Neural cell (in vitro differentiated cells): ENCODE measurements around the gene KIAA1549. TPM values are rescaled to one million over a fixed set of nuclear protein-coding genes. Genes with fewer than 3 reads are reported as not detected.

Experiments used
- H2AFZ ChIP-seq: fragments of 200-600, 300-800 bp; sonication (generic), shearing (Covaris generic); 2 replicates; pipeline ENCODE4 v1.6.0; 2014; ENCODE audit warnings: low read depth, mild to moderate bottlenecking, antibody characterized with exemption, low read length, moderate library complexity
- H3F3A ChIP-seq: fragments of 200-600 bp; shearing (Covaris generic); 2 replicates; pipeline ENCODE4 v1.6.1; 2016; ENCODE audit warnings: mild to moderate bottlenecking, moderate library complexity, mixed read lengths, antibody characterized with exemption, low read length; ENCODE audit not compliant: insufficient read depth, poor library complexity, severe bottlenecking
- H3K27ac ChIP-seq: fragments of 200-600, 300-800 bp; sonication (generic), shearing (Covaris generic); 2 replicates; pipeline ENCODE4 v1.5.1; 2014; ENCODE audit warnings: mild to moderate bottlenecking, low read length, moderate library complexity
- H3K27me3 ChIP-seq: fragments of 300-800, 200-600 bp; sonication (generic), shearing (Covaris generic); 2 replicates; pipeline ENCODE4 v1.6.0; 2014; ENCODE audit warnings: mild to moderate bottlenecking, low read depth, low read length, moderate library complexity; ENCODE audit not compliant: insufficient read depth
- H3K36me3 ChIP-seq: fragments of 300-800, 200-600 bp; sonication (generic), shearing (Covaris generic); 2 replicates; pipeline ENCODE4 v1.5.1; 2014; ENCODE audit warnings: mild to moderate bottlenecking, antibody characterized with exemption, low read length, moderate library complexity; ENCODE audit not compliant: insufficient read depth
- H3K4me2 ChIP-seq: fragments of 300-800, 200-600 bp; sonication (generic), shearing (Covaris generic); 2 replicates; pipeline ENCODE4 v1.6.0; 2014; ENCODE audit warnings: mild to moderate bottlenecking, low read length
- H3K4me3 ChIP-seq: fragments of 300-800, 200-600 bp; sonication (generic), shearing (Covaris generic); 2 replicates; pipeline ENCODE4 v1.5.1; 2014; ENCODE audit warnings: mild to moderate bottlenecking, low read length, moderate library complexity
- H3K79me2 ChIP-seq: fragments of 200-600 bp; shearing (Covaris generic); replicated peaks from 2 replicates; pipeline ENCODE4 v1.6.0; 2014; ENCODE audit warnings: mild to moderate bottlenecking, low read length, moderate library complexity; ENCODE audit not compliant: insufficient read depth
- H3K9ac ChIP-seq: fragments of 300-800, 200-600 bp; sonication (generic), shearing (Covaris generic); 2 replicates; pipeline ENCODE4 v1.6.1; 2016; ENCODE audit warnings: mild to moderate bottlenecking, low read length, mixed read lengths
- H3K9me2 ChIP-seq: fragments of 200-600 bp; shearing (Covaris generic); 2 replicates; pipeline ENCODE4 v1.6.1; 2016; ENCODE audit warnings: mild to moderate bottlenecking, low read length, mixed read lengths; ENCODE audit not compliant: insufficient read depth
- H3K9me3 ChIP-seq: fragments of 200-600, 300-800 bp; sonication (generic), shearing (Covaris generic); 2 replicates; pipeline ENCODE4 v1.6.1; 2016; ENCODE audit warnings: mild to moderate bottlenecking, mixed run types, low read length, moderate library complexity, mixed read lengths
- H4K20me1 ChIP-seq: fragments of 200-600 bp; shearing (Covaris generic); 2 replicates; pipeline ENCODE4 v1.6.1; 2016; ENCODE audit warnings: mild to moderate bottlenecking, mixed run types; ENCODE audit not compliant: insufficient read depth
- CTCF ChIP-seq: fragments of 450-650 bp; IDR thresholded peaks from 2 replicates; pipeline ENCODE4 v1.5.1; 2014; ENCODE audit warnings: antibody characterized with exemption, mild to moderate bottlenecking, moderate library complexity; ENCODE audit not compliant: poor library complexity, severe bottlenecking
- EP300 ChIP-seq: fragments of 450-650 bp; conservative IDR thresholded peaks from 2 replicates; pipeline ENCODE4 v1.6.1; 2014; ENCODE audit warnings: antibody characterized with exemption, mild to moderate bottlenecking, moderate library complexity; ENCODE audit not compliant: poor library complexity, severe bottlenecking
- EZH2 ChIP-seq: fragments of 200-600, 300-800 bp; shearing (Covaris generic), sonication (generic); IDR thresholded peaks from 2 replicates; pipeline ENCODE4 v1.6.1; 2014; ENCODE audit warnings: antibody characterized with exemption, low read length, borderline replicate concordance, mild to moderate bottlenecking; ENCODE audit not compliant: insufficient read depth, poor library complexity, severe bottlenecking
- MXI1 ChIP-seq: fragments of 450-650 bp; conservative IDR thresholded peaks from 2 replicates; pipeline ENCODE4 v1.6.1; 2014; ENCODE audit warnings: antibody characterized with exemption, mild to moderate bottlenecking; ENCODE audit not compliant: poor library complexity, severe bottlenecking
- POLR2AphosphoS5 ChIP-seq: IDR thresholded peaks from 2 replicates; pipeline ENCODE4 v1.6.1; 2012
- RAD21 ChIP-seq: fragments of 450-650 bp; conservative IDR thresholded peaks from 2 replicates; pipeline ENCODE4 v1.6.1; 2014; ENCODE audit warnings: antibody characterized with exemption, mild to moderate bottlenecking, moderate library complexity
- REST ChIP-seq: IDR thresholded peaks from 2 replicates; pipeline ENCODE4 v1.6.1; 2012; ENCODE audit warnings: borderline replicate concordance
- SMC3 ChIP-seq: fragments of 450-650 bp; conservative IDR thresholded peaks from 2 replicates; pipeline ENCODE4 v1.6.1; 2014; ENCODE audit warnings: antibody characterized with exemption, mild to moderate bottlenecking, moderate library complexity; ENCODE audit not compliant: poor library complexity
- TAF1 ChIP-seq: IDR thresholded peaks from 2 replicates; pipeline ENCODE4 v1.6.1; 2012; ENCODE audit warnings: low read depth
- polyA plus RNA-seq: library from polyadenylated mRNA; depleted of rRNA; stranded (reverse); fragments of >200 nt; gene quantifications from 2 replicates; pipeline ENCODE4 v1.2.3, GENCODE V29; 2014

The KIAA1549 gene
- polyA plus RNA-seq, 1 donor from 2014 or later = 14.1 TPM

GRCh38 chr7:138918756-138919155 lies 62.4 kb downstream of the KIAA1549 start:
- no peaks in the 10 kb centered on the region for H3F3A ChIP-seq
- no peak overlapping the region for H3K27ac ChIP-seq
- H3K4me3 ChIP-seq = no peak overlapping the region
- H3K4me2 ChIP-seq = no peak overlapping the region
- H4K20me1 ChIP-seq = no peaks in the 10 kb centered on the region
- no peaks in the 10 kb centered on the region for H3K27me3 ChIP-seq
- H2AFZ ChIP-seq = no peak overlapping the region
- H3K79me2 ChIP-seq = peaks cover 44% of the 10 kb centered on the region
- H3K36me3 ChIP-seq = peaks cover 25% of the 10 kb centered on the region
- H3K9ac ChIP-seq = no peak overlapping the region
- TF ChIP-seq TAF1 = no peak
- H3K9me2 ChIP-seq = no peaks in the 10 kb centered on the region
- H3K9me3 ChIP-seq = no peaks in the 10 kb centered on the region

GRCh38 chr7:138918176-138918575 lies 63.0 kb downstream of the KIAA1549 start:
- Histone ChIP-seq H3K9ac (no peak overlapping the region), H3K36me3 (peaks cover 25% of the 10 kb centered on the region), H3K79me2 (peaks cover 42% of the 10 kb centered on the region), H2AFZ (no peak overlapping the region), H3K27me3 (no peaks in the 10 kb centered on the region), H3K4me2 (no peak overlapping the region), H3F3A (no peaks in the 10 kb centered on the region), H4K20me1 (no peaks in the 10 kb centered on the region), H3K27ac (no peak overlapping the region), H3K9me3 (no peaks in the 10 kb centered on the region), H3K4me3 (no peak overlapping the region), H3K9me2 (no peaks in the 10 kb centered on the region)
- no peak for TF ChIP-seq SMC3
- no peak for TF ChIP-seq EZH2
- no peak for TF ChIP-seq REST
- no peak for TF ChIP-seq MXI1
- no peak for TF ChIP-seq TAF1
- TF ChIP-seq EP300 = no peak
- no peak for TF ChIP-seq CTCF
- TF ChIP-seq POLR2AphosphoS5 = no peak
- TF ChIP-seq RAD21 = no peak

- H3K27ac ChIP-seq = no peak overlapping the region
Measured at GRCh38 chr7:138917771-138918170, 63.4 kb downstream of the KIAA1549 start.

More at GRCh38 chr7:138917771-138918170, 63.4 kb downstream of the KIAA1549 start:
- H3K4me3 ChIP-seq = no peak overlapping the region
- peaks cover 25% of the 10 kb centered on the region for H3K36me3 ChIP-seq
- TF ChIP-seq REST = no peak
- no peaks in the 10 kb centered on the region for H3K27me3 ChIP-seq
- no peaks in the 10 kb centered on the region for H3F3A ChIP-seq
- no peaks in the 10 kb centered on the region for H3K9me2 ChIP-seq
- H2AFZ ChIP-seq = no peak overlapping the region
- no peaks in the 10 kb centered on the region for H4K20me1 ChIP-seq
- H3K79me2 ChIP-seq = peaks cover 41% of the 10 kb centered on the region
- H3K9me3 ChIP-seq = no peaks in the 10 kb centered on the region
- H3K9ac ChIP-seq = no peak overlapping the region
- H3K4me2 ChIP-seq = no peak overlapping the region
